Neural crest cell (in vitro differentiated cells): ENCODE measurements around the gene ERAS. TPM values are rescaled to one million over a fixed set of nuclear protein-coding genes. Genes with fewer than 3 reads are reported as not detected.
"Not testable (repeated sequence)": the region's sequence is repeated elsewhere in the genome, so short reads cannot be mapped to it uniquely, and the experiment has no call there.

Experiments used
- DNase-seq: peaks from one replicate; pipeline ENCODE4 v3.0.0; 2021; ENCODE audit warnings: low read depth, mixed read lengths, low spot score
- H3K27ac Mint-ChIP-seq: one replicate; pipeline ENCODE4 v1.8.0; 2021; ENCODE audit warnings: mild to moderate bottlenecking, mixed read lengths; ENCODE audit not compliant: unreplicated experiment
- H3K27me3 Mint-ChIP-seq: 2 replicates; pipeline ENCODE4 v1.8.0; 2021; ENCODE audit warnings: low read depth, mild to moderate bottlenecking, mixed read lengths
- H3K36me3 Mint-ChIP-seq: 2 replicates; pipeline ENCODE4 v1.8.0; 2021; ENCODE audit warnings: low read depth, mild to moderate bottlenecking, mixed read lengths
- H3K4me1 Mint-ChIP-seq: 2 replicates; pipeline ENCODE4 v1.8.0; 2021; ENCODE audit warnings: mixed read lengths
- H3K4me3 Mint-ChIP-seq: one replicate; pipeline ENCODE4 v1.8.0; 2021; ENCODE audit warnings: mild to moderate bottlenecking, mixed read lengths
- H3K9me3 Mint-ChIP-seq: 2 replicates; pipeline ENCODE4 v1.8.0; 2021; ENCODE audit warnings: mixed read lengths
- CTCF ChIP-seq: fragments of 200-600 bp; sonication (generic); conservative IDR thresholded peaks from 2 replicates; pipeline ENCODE4 v1.5.0; 2021; ENCODE audit warnings: antibody characterized with exemption, mild to moderate bottlenecking
- total RNA-seq: library from RNA; stranded (reverse); gene quantifications from 2 replicates; pipeline ENCODE4 v1.2.1, GENCODE V29; 2021

ERAS gene
- total RNA-seq, 1 donor from 2014 or later = 0.49 TPM

- Mint-ChIP-seq H3K4me3 (no peak overlapping the region), H3K27ac (no peak overlapping the region), H3K4me1 (no peaks in the 10 kb centered on the region), H3K9me3 (no peaks in the 10 kb centered on the region), H3K27me3 (no peaks in the 10 kb centered on the region), H3K36me3 (peaks cover 14% of the 10 kb centered on the region)
- no peak for DNase-seq
- TF ChIP-seq CTCF = no peak
These were observed 7.4 kb upstream of the ERAS start for GRCh38 chrX:48818866-48819265.

- H3K4me1 Mint-ChIP-seq, DNase-seq, H3K9me3 Mint-ChIP-seq, H3K27me3 Mint-ChIP-seq, H3K27ac Mint-ChIP-seq, H3K4me3 Mint-ChIP-seq: not testable (repeated sequence)
- H3K36me3 Mint-ChIP-seq = peaks cover 12% of the 10 kb centered on the region
These were observed 6.9 kb upstream of the ERAS start for GRCh38 chrX:48819394-48819793.

GRCh38 chrX:48823053-48823452, 3.3 kb upstream of the ERAS start:
- Mint-ChIP-seq H3K27ac (no peak overlapping the region), H3K36me3 (peaks cover 30% of the 10 kb centered on the region), H3K4me1 (no peaks in the 10 kb centered on the region), H3K27me3 (no peaks in the 10 kb centered on the region), H3K9me3 (no peaks in the 10 kb centered on the region), H3K4me3 (no peak overlapping the region)
- no peak for TF ChIP-seq CTCF
- no peak for DNase-seq

- Mint-ChIP-seq H3K36me3 (peaks cover 33% of the 10 kb centered on the region), H3K27me3 (no peaks in the 10 kb centered on the region), H3K4me1 (no peaks in the 10 kb centered on the region), H3K9me3 (no peaks in the 10 kb centered on the region), H3K4me3 (no peak overlapping the region), H3K27ac (no peak overlapping the region)
- DNase-seq = no peak
- TF ChIP-seq CTCF = no peak
These were observed 2.2 kb upstream of the ERAS start for GRCh38 chrX:48824066-48824465.

- Mint-ChIP-seq H3K4me3 (no peak overlapping the region), H3K27ac (no peak overlapping the region), H3K9me3 (no peaks in the 10 kb centered on the region), H3K36me3 (peaks cover 31% of the 10 kb centered on the region), H3K27me3 (peaks cover 19% of the 10 kb centered on the region), H3K4me1 (no peaks in the 10 kb centered on the region)
- no peak for DNase-seq
- TF ChIP-seq CTCF = no peak
These were observed 752 bp downstream of the ERAS start for GRCh38 chrX:48826876-48827653.

- H3K27me3 Mint-ChIP-seq = peaks cover 24% of the 10 kb centered on the region
These were observed 1.3 kb downstream of the ERAS start for GRCh38 chrX:48827654-48827968.

More at GRCh38 chrX:48827654-48827968, 1.3 kb downstream of the ERAS start:
- Mint-ChIP-seq H3K4me3 (no peak overlapping the region), H3K36me3 (peaks cover 30% of the 10 kb centered on the region), H3K9me3 (no peaks in the 10 kb centered on the region), H3K4me1 (no peaks in the 10 kb centered on the region), H3K27ac (no peak overlapping the region)
- no peak for TF ChIP-seq CTCF
- DNase-seq = no peak
